T-helper 1 cell (primary cell): Measurements from ENCODE around the gene RPE.

Experiments used
- DNase-seq, 5 donors: peaks; one replicate each; pipeline ENCODE4 v3.0.0-alpha.2; 2012 to 2020
- total RNA-seq, 4 donors: gene quantifications; one replicate each; lab custom pipeline; 2026; lab: John Stamatoyannopoulos, UW

The RPE gene
- total RNA-seq, result 11.7 to 28.1 (median 23.5) reads per million in 4 donors

- peak; percentile 93 to 97 (median 96) for DNase-seq
Measured at GRCh38 chr2:210002158-210003157, at the start of gene RPE. RPE (plus strand) TSS chr2:210002638; CDS start chr2:210002662, 24 bp downstream.

- no peak for DNase-seq
Measured at GRCh38 chr2:209956271-209956670, 46.2 kb upstream of the RPE start.

- no peak for DNase-seq
Measured at GRCh38 chr2:209958016-209958415, 44.4 kb upstream of the RPE start.

- no peak for DNase-seq
Measured at GRCh38 chr2:209960045-209960444, 42.4 kb upstream of the RPE start.

GRCh38 chr2:209960676-209961630 lies 41.5 kb upstream of the RPE start:
- DNase-seq, result peak in 2 of 5 donors; percentile 11 to 28

- no peak for DNase-seq
Measured at GRCh38 chr2:209965723-209966122, 36.7 kb upstream of the RPE start.

- DNase-seq, result no peak
Measured at GRCh38 chr2:209969692-209970091, 32.7 kb upstream of the RPE start.

GRCh38 chr2:209970271-209970670 lies 32.2 kb upstream of the RPE start:
- DNase-seq, result no peak

GRCh38 chr2:209970711-209971110 lies 31.7 kb upstream of the RPE start:
- no peak for DNase-seq

- DNase-seq, result no peak
Measured at GRCh38 chr2:209973328-209973727, 29.1 kb upstream of the RPE start.

GRCh38 chr2:209974576-209974975 lies 27.9 kb upstream of the RPE start:
- DNase-seq, result no peak

- no peak for DNase-seq
Measured at GRCh38 chr2:209976698-209977385, 25.6 kb upstream of the RPE start.

GRCh38 chr2:209977386-209978239 lies 24.8 kb upstream of the RPE start:
- DNase-seq, result peak in 1 of 5 donors; percentile 3

GRCh38 chr2:209984291-209984690 lies 18.1 kb upstream of the RPE start:
- no peak for DNase-seq

- no peak for DNase-seq
Measured at GRCh38 chr2:209985874-209986273, 16.6 kb upstream of the RPE start.

- DNase-seq, result no peak
Measured at GRCh38 chr2:209986415-209986814, 16.0 kb upstream of the RPE start.

- DNase-seq, result no peak
Measured at GRCh38 chr2:209988010-209988409, 14.4 kb upstream of the RPE start.

- no peak for DNase-seq
Measured at GRCh38 chr2:209990838-209991237, 11.6 kb upstream of the RPE start.

GRCh38 chr2:209993968-209994367 lies 8.5 kb upstream of the RPE start:
- DNase-seq, result no peak

GRCh38 chr2:209998596-209998995 lies 3.8 kb upstream of the RPE start:
- no peak for DNase-seq
